G401.6 (cell line): Measurements from ENCODE around the gene ROBO1.

Experiments used
- FAIRE-seq: peaks from 2 replicates; lab custom pipeline; 2012; peaks lifted over from hg19 to GRCh38; lab: Jason Lieb, UNC

The ROBO1 gene

DNA sequence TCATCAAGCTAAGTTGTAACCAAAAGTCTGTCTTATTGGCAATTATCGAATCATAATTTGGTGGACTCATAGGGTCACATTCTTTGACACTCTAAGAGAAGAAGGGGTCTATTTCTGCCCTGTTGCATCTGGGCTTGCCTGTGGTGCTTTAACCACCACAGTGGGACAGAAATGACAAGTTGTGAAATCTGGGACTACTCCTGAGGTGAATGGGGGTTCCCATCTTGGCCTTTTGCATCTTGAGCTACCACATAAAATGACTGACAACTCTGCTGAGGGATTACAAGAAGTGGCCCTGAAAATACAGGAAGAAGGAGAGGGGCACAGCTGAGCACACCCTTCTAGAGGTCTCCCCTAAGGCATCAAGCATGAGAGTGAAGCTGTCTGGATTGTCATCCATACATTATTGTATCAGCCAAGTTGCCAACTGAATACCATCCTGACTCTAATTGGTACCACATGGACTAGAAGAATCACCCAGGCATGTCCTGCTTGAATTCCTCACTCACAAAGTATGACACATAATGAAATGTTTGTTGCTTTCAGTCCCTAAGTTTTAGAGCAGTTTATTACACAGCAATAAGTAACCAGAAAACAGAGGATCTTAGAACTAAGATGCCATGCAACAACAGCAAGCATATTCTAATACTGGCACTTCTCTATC, 306.5 kb downstream of the ROBO1 start:
- FAIRE-seq: no peak

DNA sequence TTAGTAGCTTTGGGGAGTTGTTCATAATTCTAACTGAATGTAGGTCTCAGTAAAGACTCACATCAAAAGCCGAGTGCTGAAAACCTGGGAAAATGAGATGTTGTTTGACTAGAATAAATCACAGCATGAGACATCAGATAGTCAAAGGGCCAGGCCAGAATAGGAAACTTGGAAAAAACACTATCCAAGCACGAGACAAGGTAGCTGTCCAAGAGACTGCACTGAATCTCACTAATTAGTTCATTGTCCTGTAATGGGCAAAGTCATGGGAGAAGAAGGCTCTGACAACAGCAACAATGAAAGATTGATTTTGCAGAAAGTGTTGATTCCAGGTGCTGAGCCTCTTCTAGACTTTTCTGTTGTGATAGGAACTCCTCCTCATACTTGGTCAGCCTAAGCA, 314.2 kb downstream of the ROBO1 start:
- no peak for FAIRE-seq

DNA sequence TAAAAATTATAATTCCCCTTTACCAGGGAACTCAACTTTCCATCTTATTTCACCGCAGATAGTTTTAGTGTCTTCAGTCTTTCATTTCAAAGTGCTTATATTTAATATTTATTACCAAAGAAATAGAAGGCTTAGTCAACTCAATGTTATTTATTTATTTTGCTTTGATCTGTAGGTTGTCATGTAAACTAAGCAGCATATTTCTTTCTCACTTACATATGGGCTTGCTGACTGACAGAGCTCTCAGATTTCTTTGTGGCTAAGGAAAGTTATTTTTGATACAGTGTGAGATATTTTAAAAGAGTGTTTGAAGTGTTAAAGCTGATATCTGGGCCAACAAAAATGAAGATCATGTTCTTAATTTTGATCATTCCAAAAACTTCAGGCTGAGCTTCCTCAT, 331.4 kb downstream of the ROBO1 start:
- no peak for FAIRE-seq

DNA sequence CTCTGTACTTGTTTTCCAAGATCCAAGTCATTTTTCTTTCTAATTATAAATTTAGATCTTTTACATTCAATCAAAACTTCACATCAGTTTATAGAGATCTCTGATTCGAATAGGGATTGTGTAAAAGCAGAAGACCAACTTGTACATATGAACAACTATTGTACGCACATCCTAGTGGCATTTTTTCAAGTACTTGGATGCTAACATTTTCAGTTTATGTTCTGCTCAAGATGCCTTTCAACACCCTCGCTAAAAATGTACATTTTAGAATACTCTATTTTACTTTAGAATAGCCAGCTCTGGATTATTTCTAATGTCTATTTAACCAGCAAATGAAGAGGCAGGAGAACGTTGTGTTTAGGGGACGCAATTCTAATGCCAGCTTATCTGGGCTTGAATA, 340.7 kb downstream of the ROBO1 start:
- FAIRE-seq: no peak

DNA sequence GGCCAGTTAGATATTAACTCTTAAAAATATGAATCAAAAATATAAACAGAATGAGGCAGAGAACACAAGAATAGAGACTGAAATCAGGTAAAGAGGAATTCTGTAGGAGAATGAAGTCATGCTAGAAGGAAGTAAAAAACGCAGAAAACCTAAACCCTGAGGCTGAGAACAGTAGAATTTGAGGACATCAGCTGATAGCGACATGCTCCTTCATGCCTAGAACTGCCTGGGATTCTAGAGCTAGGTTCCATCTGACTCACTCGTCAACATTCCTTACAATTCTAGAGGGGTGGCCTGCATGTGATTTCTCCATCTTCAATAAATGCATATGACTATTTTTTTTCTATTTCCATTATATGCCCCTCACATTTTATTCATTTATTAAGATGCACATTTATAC, 343.0 kb downstream of the ROBO1 start:
- no peak for FAIRE-seq

DNA sequence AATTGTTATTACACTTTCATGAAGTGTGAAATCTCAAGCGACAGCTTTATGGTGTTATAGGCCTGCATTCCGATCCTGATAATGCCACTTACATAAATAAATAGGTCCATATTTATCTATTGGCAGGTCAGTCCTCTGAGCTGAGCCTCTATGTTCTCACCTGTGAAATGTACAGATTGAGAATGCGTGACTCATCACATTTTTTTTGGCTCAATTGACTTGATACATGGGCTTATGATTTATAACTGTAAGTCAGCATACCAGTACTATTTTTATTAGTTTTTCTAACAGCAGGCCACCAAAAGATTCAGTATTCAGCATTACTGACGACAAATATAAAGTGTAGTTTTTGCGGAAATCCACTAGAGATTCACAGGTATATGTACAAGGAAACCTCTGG, 344.4 kb downstream of the ROBO1 start:
- no peak for FAIRE-seq

DNA sequence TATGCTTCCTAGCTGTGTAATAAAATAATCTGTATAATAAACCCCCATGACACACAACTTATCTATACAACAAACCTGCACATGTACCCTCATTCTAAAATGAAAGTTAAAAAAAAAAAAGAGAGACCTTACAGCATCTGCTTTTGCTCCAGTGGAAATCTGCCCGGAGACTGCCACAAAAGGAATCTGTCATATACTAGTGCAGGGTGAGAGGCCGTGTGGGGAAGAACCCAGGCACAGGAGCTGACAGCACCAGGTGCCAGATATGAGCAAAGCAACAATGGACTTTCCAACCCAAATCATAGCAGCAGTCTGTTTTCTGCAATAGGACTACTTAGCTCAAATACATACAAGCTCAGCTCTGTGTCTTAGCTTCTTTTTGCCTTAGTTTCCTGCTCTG, 346.5 kb downstream of the ROBO1 start:
- FAIRE-seq: no peak

DNA sequence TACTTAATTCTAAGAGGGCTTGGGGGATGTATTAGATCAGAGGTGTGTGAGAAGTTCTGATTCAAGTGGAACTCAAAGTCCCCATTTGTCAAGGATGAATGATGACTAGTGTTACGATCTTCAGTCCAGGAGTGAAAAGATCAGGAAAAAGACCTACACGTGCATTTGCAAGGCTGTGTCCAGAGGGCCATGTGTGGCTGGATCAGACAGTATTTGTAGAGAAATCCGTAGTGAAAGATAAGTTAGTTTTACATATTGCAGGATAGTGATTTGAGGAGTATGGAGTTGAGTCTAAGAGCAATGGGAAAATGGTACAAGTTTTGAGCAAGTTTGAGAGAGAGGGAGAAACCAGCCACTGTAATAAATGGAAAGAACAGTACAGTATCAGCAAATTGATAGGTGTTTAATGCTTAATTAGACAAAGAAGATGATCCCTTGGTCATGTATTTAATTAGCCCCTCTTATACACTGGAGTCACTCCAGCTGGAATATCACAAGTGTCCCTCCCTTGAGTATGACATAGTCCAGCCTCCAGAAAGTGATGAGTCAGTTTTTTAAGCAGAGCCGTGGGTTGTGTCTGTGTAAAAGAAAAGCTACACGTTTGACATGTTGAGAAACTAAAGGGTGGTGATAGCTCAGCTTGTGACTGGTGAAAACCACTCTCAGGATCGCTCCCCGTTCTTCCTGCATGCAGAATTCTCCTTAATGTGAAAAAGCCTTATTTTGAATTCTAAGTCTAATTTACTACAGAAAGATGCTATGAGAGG, 348.8 kb downstream of the ROBO1 start:
- FAIRE-seq: no peak

DNA sequence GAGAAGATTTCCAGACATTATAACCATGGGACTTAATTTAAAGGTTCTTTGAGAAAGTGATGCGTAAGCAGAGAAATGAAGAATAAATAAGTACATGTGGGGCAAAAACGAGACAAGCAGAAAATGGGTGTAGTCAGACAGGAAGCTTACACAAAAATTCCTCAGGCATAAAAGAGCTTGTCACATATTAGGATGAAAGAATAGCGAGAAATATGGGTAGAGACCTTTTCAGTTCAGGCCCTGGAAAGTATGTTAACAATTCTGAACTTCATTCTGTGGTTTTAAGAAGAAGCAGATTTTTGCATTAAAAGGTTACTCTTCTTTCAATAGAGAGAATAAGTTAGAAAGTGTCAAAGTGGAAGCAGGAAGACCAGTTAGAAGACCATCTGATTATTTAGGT, 352.4 kb downstream of the ROBO1 start:
- no peak for FAIRE-seq

DNA sequence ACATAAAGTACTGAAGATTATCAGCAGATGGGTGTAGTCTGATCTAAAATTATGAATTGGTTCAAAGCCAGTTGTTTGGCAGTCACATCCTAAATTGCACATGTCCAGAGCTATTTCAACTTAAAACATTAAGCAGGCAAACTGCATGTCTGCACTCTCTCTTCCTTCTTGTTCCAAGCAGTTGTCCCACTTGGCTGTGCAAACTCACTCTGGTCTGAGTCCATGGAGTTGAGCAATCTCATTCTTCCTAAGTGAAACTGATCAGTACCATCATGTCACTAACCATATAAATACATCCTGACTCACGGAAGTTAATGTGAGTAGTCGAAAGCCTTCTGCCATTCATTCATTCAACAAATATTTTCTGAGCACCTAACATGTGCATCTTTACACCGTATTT, 353.0 kb downstream of the ROBO1 start:
- no peak for FAIRE-seq

DNA sequence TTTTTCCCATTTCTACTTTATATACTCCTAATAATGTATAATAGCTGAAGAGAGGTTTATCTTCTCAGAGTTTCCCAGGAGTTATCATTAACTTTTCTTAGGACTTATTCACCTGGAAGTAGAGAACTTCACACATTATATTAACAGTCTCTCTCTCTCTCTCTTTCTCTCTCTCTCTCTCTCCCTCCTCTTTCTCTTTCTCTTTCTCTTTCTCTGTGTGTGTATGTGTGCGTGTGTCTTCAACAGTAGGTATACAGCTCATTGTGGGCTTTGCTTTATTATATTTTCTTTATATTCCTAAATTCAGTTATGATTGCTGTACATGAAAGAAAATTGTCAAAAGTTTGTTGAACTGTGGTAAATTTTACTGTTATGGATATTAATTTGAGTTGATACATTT, 353.8 kb downstream of the ROBO1 start:
- FAIRE-seq: no peak

DNA sequence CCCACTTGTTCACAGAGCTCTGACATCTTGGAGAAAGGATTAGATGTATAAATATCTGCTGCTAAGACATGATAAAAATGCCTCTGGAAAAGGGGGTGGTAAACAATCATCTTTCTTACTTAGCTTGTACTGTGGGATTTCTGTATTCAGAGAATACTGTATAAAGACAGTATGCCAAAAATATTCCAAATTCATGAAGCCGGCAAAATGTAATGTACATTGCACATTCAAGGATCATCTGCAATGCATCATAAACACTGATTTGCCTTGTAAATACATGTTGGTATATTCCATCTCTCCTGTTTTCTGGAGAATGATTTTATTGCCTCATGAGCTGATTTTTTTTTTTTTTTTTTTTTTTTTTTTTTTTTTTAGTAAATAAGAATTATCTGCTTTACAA, 355.3 kb downstream of the ROBO1 start:
- no peak for FAIRE-seq

DNA sequence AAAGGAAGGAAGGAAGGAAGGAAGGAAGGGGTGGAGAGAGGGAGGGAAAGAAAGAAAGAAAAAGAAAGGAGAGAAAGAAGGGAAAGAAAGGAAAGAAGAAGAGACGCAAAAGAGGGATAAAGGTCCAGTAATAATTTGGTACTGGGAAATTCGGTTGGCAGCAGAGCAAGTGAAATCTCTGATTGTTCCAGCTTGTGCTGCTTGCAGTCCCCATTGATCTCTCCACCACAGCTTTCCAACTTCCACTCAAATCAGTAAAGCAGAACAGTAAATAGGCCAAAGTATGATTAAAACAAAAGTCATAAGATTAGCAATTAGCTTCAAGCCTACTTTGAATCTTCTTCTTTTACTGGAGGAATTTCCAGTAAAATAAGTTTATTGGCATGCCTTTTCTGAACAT, 357.2 kb downstream of the ROBO1 start:
- no peak for FAIRE-seq

DNA sequence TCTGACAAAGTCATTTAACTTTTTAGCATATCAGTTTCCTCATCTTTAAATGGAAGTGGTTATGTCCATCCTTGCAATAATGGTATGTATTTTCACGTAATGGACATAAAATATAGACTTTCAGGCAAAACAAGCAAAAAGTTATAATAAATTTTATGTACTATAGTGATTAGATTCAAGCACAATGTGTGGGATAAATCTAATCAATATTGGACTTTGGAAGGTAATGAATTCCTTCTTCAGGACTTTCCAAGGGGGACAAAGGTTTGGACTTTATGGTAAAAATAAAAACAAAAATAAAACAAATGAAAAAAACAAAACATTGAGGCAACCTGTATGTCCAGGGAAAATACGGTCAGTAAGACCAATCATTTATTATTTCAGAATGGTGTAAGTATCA, 357.7 kb downstream of the ROBO1 start:
- no peak for FAIRE-seq

DNA sequence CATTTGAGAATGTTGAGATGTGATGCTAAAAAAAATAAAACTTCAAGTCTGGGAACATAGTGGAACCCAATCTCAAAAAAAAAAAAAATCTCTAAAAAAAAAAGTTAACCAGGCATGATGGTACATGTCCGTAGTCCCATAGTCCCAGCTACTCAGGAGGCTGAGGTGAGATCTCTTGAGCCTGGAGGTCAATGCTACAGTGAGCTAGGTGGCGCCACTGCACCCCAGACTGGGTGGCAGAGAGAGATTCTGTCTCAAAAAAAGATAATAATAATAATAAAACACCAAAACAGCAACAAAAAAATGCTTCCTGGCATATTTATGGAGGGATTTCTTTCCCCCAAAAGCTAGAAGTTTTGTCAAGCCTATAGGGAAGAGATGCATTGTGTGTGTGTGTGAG, 361.6 kb downstream of the ROBO1 start:
- no peak for FAIRE-seq

DNA sequence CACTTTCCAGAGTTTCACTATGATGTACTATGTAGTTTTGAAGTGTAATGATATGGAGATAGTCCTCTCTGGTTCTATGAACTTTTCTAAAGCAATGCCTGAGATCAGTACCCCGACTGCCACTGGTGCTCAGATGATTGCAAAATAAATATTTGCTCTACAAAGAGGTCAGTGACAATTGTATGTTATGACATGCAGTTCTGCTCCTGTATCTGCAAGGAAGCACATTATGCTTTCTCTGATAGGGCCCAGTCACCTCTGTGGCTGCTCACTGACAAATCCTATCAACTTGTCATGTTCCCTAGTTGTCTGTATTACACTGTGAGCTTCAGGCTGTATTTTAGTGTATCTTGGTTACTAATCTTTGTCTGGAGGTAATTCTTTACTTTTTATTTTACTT, 362.6 kb downstream of the ROBO1 start:
- no peak for FAIRE-seq

DNA sequence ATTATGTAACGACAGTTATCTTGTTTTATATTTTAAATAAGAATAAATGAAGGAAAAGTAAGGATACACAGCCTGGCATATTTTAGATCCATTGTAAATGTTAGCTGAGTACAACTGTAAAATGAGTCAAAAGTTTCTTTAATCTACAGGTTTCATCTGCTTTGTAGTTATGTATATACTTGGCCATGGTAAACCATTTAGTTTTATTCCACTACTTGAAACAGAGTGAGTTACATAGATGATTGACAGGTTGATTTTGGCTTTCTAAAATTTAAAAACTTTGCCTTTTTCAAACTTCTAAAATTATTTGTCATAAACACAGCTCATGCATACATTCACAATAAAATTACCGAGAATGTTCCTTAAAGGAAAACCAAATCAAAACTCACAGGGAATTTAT, 371.2 kb downstream of the ROBO1 start:
- no peak for FAIRE-seq

DNA sequence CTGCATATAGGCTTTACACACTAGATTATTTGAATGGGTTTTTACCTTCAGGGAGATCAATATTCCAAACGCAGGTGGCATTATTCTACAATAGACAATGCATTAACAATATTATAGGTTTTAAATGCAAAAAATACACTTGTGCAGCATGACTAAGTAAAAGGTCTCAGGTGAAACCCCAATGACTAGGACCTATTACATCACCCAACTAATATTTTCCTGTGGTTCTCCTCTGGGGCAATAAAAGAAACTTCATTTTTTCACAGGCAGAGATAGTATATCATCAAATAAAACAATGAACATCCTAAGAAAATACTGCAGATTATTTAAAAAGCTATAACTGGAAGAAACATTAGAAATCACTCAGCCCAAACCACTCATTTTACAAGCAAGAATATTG, 375.3 kb downstream of the ROBO1 start:
- no peak for FAIRE-seq

DNA sequence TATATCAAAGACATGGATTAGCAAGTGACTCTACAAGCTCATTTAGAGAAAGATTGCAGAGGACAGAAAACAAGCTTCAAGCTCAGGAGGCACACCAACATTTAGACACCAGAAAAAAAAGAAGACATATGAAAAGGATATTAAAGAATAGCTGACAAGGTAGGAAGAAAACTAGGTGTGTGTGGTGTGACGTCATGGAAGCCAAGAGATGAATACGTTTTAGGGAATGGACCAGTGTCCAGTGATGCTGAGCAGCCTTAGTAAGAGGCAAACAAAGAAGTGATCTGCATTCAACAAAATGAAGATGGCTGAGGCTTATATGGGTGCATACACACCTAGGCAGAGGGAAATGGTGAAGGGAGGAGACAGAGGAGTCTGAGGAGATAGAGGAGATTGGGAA, 377.4 kb downstream of the ROBO1 start:
- FAIRE-seq: no peak

DNA sequence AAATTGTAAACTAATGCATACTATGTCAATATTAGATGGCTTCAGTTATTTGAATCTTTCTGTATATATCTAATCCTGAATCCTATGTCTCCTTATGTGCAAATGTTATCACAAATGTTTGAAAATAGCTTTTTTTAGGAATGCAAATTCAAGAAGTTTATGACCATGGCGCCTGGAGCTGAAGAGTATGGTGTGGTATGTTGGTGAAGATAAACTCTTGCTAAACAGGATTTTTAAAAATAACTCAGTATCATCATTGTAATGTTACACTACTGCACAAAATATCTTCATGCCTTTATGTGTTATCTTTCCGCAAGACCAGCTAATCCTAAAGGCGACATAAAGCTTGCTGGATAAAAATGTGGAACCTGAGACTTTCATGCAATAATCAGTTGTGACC, 382.6 kb downstream of the ROBO1 start:
- FAIRE-seq: no peak

DNA sequence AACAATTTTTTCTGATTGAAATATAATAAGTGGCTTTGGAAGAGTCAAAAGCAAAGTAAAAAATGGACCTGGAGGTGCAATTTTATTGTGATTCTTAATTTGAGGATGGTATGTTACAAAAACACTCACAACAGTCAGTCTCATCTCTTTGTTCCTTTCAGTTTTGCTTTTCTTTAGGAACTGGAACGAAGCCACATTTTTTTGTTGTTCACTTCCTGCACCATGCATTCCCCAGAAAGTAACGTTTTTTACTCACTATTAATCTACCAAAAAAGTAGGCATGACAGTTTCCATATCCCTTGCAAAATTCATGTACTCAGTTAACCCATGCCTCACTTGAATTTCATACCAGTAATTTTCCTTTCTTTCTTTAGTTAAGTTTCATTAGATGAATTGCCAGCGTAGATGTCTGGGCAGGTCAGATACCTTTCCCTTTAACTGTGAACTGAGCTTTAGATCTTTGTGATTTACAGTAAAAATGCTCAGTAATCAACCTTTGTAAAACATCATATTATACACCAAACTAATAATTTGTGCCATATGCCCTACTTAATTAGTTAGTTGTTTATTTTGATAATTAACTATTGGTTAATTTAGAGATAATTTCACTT, 384.3 kb downstream of the ROBO1 start:
- no peak for FAIRE-seq

DNA sequence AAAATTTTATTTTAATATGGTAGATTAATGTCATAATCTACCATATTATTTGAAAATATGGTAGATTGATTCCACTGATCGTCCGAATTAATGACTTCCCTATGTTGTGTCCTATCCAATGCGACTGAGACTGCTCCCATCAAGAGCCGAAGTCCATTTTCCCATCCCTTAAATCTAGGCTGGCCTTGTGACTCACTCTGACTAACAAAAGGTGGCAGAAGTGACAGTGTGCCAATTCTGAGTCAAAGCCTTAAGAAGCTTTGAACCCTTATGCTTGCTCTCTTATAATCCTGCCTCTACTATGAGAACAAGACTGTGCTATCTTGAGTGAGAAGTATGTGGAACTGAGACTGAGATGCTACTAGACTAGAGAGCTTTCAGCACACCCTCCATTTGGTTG, 387.2 kb downstream of the ROBO1 start:
- FAIRE-seq: no peak

DNA sequence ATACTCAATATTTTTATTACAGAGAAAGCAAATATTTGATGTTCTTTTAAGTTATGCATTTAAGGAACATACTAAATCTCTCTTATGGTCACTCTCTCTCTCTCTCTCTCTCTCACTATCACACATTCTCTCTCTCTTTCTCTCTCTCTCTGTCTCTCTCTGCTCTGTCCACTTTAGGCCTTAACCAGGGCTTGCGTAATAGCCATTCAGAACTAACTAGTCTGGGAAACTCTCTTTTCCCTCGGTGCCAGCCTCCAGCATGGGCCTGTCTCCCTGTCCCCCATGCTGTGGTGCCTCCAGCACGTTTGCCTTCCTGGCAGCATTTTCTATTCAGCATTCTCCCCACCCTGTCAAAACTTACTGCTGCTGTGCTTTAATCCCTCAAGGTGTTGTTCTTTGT, 389.7 kb downstream of the ROBO1 start:
- FAIRE-seq: no peak

DNA sequence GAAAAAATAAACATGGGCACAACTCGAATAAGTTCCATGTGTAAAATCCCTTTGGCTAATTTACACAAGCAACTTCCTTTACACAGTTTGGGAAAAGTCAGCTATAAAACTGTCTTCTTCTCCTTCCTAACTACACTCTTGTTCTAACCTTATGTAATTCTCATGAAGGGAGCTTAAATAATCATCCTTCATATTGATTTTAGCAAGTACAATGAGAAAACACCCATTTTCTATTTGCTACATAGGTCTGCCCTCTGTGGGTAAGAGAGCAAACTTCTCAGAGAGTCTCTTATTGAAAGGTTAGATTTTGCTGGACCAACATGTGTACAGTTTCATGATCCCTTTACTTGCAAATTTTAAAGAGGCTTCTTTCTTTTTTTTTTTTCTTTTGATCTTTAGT, 398.5 kb downstream of the ROBO1 start:
- FAIRE-seq: no peak
